Erythroblast (primary cell): Measurements from ENCODE around the gene PTGES3.
"Not testable (repeated sequence)": the region's sequence is repeated elsewhere in the genome, so short reads cannot be mapped to it uniquely, and the experiment has no call there.

ENCODE experiments used
- GATA1 ChIP-seq: IDR thresholded peaks from 2 replicates; pipeline ENCODE4 v1.6.1; 2011; ENCODE audit warnings: low read depth, mild to moderate bottlenecking, control low read depth, low read length, moderate library complexity
- POLR2A ChIP-seq: IDR thresholded peaks from 2 replicates; pipeline ENCODE4 v1.6.1; 2011; ENCODE audit warnings: mild to moderate bottlenecking, low read length

DNA sequence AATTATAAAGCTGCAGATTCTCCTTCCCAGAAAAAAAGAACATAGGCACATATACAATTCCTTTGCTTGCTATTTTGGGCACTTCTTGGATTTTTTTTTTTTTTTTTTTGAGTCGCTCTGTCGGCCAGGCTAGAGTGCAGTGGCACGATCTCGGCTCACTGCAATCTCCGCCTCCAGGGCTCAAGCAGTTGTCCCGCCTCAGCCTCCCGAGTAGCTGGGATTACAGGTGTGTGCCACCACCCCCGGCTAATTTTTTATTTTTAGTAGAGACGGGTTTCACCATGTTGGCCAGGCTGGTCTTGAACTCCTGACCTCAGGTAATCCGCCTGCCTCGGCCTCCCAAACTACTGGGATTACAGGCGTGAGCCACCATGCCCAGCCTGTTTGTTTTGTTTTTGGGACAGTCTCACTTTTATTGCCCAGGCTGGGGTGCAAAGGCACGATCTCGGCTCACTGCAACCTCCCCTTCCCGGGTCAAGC lies 38.2 kb upstream of the PTGES3 start:
- TF ChIP-seq POLR2A, GATA1: not testable (repeated sequence)
